Central memory CD8-positive, alpha-beta T cell (primary cell): ENCODE measurements around the gene C17orf50.

ENCODE experiments used
- ATAC-seq: fragments of 150-1000 bp; cut with Tn5 transposase; replicated peaks from 2 replicates; pipeline ENCODE4 v1.10.0; 2022; ENCODE audit warnings: mild to moderate bottlenecking, moderate FRiP score, moderate number of reproducible peaks; ENCODE audit not compliant: poor library complexity, severe bottlenecking; ENCODE audit errors: extremely low read depth
- DNase-seq, 2 donors: peaks; one replicate each; pipeline ENCODE4 v3.0.0; 2021; ENCODE audit warnings: low spot score in 2 of 2
- H3K27ac Mint-ChIP-seq: one replicate; pipeline ENCODE4 v1.8.0; 2022; ENCODE audit warnings: low read depth, mild to moderate bottlenecking, moderate library complexity, mixed read lengths
- H3K27me3 Mint-ChIP-seq: one replicate; pipeline ENCODE4 v1.8.0; 2022; ENCODE audit warnings: mixed read lengths
- H3K36me3 Mint-ChIP-seq: one replicate; pipeline ENCODE4 v1.8.0; 2022; ENCODE audit warnings: mild to moderate bottlenecking, moderate library complexity, mixed read lengths; ENCODE audit not compliant: insufficient read depth
- H3K4me1 Mint-ChIP-seq: one replicate; pipeline ENCODE4 v1.8.0; 2022; ENCODE audit warnings: mixed read lengths
- H3K4me3 Mint-ChIP-seq: one replicate; pipeline ENCODE4 v1.8.0; 2022; ENCODE audit warnings: mild to moderate bottlenecking, moderate library complexity, mixed read lengths
- H3K9me3 Mint-ChIP-seq: one replicate; pipeline ENCODE4 v1.8.0; 2022; ENCODE audit warnings: mixed read lengths

C17orf50 gene

DNA sequence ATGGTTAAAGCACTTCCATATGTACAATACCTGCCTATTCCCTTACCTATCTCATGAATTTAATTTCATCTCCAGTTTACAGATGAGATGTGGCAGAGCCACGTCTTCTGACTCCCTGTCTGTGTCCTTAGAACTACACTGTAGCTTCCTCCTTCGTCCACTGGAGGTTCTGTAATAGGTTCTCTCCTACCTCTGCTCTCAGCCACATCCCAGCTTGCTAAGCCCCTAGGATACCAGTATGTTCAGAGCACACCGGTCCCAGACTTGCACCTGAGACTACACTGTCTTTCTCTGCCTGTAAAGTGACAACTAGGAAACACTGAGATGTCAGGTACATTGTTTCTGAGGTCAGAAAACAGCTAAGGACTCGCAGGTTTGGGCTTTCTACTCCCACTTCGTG lies 33.1 kb upstream of the C17orf50 start:
- H3K9me3 Mint-ChIP-seq: no peaks in the 10 kb centered on the region
- DNase-seq (no peak), ATAC-seq (no peak)
- H3K36me3 Mint-ChIP-seq: peaks cover 30% of the 10 kb centered on the region
- H3K4me3 Mint-ChIP-seq: no peak overlapping the region
- peak overlapping the region; percentile 58 for H3K27ac Mint-ChIP-seq
- peaks cover 12% of the 10 kb centered on the region for H3K4me1 Mint-ChIP-seq
- H3K27me3 Mint-ChIP-seq: no peaks in the 10 kb centered on the region

GRCh38 chr17:35728551-35728950 lies 32.1 kb upstream of the C17orf50 start:
- DNase-seq: no peak
- H3K27me3 Mint-ChIP-seq: no peaks in the 10 kb centered on the region
- no peak for ATAC-seq
- H3K27ac Mint-ChIP-seq: no peak overlapping the region
- peaks cover 27% of the 10 kb centered on the region for H3K36me3 Mint-ChIP-seq
- no peaks in the 10 kb centered on the region for H3K9me3 Mint-ChIP-seq
- H3K4me1 Mint-ChIP-seq: peaks cover 12% of the 10 kb centered on the region
- H3K4me3 Mint-ChIP-seq: no peak overlapping the region

- ATAC-seq (no peak), DNase-seq (no peak)
- Mint-ChIP-seq H3K27me3 (no peaks in the 10 kb centered on the region), H3K9me3 (no peaks in the 10 kb centered on the region), H3K4me3 (no peak overlapping the region), H3K36me3 (peaks cover 20% of the 10 kb centered on the region), H3K27ac (no peak overlapping the region), H3K4me1 (peaks cover 12% of the 10 kb centered on the region)
Observed at GRCh38 chr17:35729405-35729833, 31.3 kb upstream of the C17orf50 start.

DNA sequence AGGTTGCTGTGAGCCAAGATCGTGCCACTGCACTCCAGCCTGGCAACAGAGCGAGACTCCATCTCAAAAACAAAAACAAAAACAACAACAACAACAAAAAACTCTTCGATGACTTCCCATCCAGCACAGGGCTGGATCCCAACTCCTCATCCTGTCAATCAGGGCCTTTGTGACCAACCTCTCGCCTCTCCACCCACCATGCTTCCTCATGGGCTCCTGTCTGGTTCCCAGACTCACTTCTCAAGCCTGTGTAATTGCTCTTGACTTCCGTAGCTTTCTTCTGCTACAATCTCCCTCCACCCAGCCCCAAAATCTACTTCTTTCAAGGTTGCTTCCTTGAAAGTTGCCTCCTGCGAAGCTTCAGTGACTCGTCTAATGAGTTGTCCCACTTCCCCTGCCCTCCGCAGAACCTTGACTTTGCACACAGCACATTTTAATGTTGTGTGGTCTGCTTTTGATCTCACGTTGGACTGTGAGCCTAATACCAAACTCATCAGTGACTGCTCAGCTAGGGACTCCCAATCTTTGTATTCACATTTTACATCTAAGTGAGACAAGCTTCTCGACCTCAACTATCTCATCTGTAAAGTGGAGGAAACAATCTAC lies 30.2 kb upstream of the C17orf50 start:
- ATAC-seq: no peak
- H3K36me3 Mint-ChIP-seq: peaks cover 10% of the 10 kb centered on the region
- no peaks in the 10 kb centered on the region for H3K9me3 Mint-ChIP-seq
- H3K4me1 Mint-ChIP-seq: peaks cover 12% of the 10 kb centered on the region
- no peak for DNase-seq
- peak overlapping the region; percentile 36 for H3K27ac Mint-ChIP-seq
- H3K4me3 Mint-ChIP-seq: peak overlapping the region; percentile 77
- no peaks in the 10 kb centered on the region for H3K27me3 Mint-ChIP-seq

- DNase-seq: no peak
- no peaks in the 10 kb centered on the region for H3K9me3 Mint-ChIP-seq
- peaks cover 5% of the 10 kb centered on the region for H3K36me3 Mint-ChIP-seq
- H3K27me3 Mint-ChIP-seq: no peaks in the 10 kb centered on the region
- H3K4me3 Mint-ChIP-seq: peak within 1 kb of the TSS; percentile 77
- ATAC-seq: peak; percentile 76
- H3K27ac Mint-ChIP-seq: peak within 1 kb of the TSS; percentile 36
- H3K4me1 Mint-ChIP-seq: peaks cover 12% of the 10 kb centered on the region
Observed at GRCh38 chr17:35731239-35731916, 29.3 kb upstream of the C17orf50 start, which contains the start of gene RASL10B. Gene RASL10B, plus strand, starts transcription at chr17:35731639. Its CDS starts 3,546 bp downstream, at chr17:35735185.

DNA sequence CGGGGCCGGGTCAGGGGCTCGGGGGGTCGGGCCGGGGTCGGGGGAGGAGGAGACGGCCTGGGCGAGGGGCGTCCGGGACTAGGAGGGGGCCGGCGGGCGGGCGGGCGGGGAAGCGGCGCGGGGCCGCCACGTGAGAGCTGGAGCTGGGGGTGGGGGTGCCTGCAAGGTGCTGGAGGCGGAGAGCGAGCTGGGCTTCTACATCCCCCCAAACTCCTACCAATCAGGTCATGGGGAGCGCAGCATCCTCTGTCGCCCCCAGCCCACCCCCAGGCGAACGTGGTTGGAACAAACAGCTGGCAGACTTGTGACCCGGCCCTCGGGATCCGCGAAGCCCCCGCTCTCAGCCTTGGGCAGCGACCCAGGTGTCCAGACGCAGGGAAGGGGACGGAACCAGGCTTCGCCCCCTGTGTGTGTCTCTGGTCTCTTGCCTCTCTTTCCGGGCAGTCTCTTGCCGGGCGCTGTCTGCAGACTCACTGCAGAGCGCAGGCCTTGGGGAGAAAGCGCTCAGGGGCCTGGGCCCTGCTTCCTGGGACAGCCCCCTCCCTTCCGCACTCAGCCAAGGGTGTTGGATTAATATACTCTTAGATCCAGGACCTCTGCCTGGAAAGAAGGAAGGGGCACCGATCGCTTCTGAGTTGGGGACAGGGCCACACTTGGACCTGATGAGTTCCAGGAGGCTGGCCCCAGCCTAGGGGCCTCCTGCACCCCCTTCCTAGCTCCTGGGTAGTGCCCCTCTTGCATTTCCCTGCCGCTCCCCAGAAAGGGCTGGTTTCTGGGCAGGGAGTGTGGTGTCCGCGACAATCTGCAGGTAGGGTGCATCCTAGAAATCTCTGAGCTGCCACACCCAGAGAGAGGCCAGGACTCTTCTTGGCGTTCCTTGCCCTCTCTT lies 28.5 kb upstream of the C17orf50 start:
- Mint-ChIP-seq H3K27me3 (no peaks in the 10 kb centered on the region), H3K36me3 (peaks cover 5% of the 10 kb centered on the region), H3K4me1 (peaks cover 12% of the 10 kb centered on the region), H3K9me3 (no peaks in the 10 kb centered on the region), H3K27ac (no peak overlapping the region), H3K4me3 (peak overlapping the region; percentile 68)
- no peak for DNase-seq
- no peak for ATAC-seq

DNA sequence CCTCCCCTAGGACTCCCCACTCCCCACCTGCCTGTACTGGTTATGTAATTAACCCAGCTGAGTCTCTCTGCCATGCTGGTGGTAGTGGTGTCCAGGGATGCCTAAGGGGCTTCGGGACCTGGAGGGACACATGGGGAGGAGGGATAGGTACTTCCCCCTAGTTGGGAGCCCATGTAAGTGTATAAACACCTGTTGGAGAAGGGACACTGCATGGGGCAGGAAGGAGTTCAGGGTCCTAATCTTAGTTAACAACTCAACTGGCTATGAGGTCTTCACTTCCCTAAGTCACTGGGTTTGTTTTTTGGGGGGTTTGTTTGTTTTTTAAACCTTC lies 27.9 kb upstream of the C17orf50 start:
- no peak overlapping the region for H3K27ac Mint-ChIP-seq

GRCh38 chr17:35733366-35733765 lies 27.3 kb upstream of the C17orf50 start:
- no peaks in the 10 kb centered on the region for H3K27me3 Mint-ChIP-seq
- no peak for DNase-seq
- no peak overlapping the region for H3K4me3 Mint-ChIP-seq
- H3K4me1 Mint-ChIP-seq: peaks cover 12% of the 10 kb centered on the region
- H3K9me3 Mint-ChIP-seq: no peaks in the 10 kb centered on the region
- no peak overlapping the region for H3K27ac Mint-ChIP-seq
- ATAC-seq: no peak
- H3K36me3 Mint-ChIP-seq: peaks cover 5% of the 10 kb centered on the region

More for the DNA sequence above, 27.9 kb upstream of the C17orf50 start:
- DNase-seq (no peak), ATAC-seq (no peak)
- Mint-ChIP-seq H3K36me3 (peaks cover 5% of the 10 kb centered on the region), H3K4me3 (peak overlapping the region; percentile 68), H3K4me1 (peaks cover 12% of the 10 kb centered on the region), H3K27me3 (no peaks in the 10 kb centered on the region), H3K9me3 (no peaks in the 10 kb centered on the region)

GRCh38 chr17:35734396-35734795 lies 26.3 kb upstream of the C17orf50 start:
- H3K4me1 Mint-ChIP-seq: peaks cover 12% of the 10 kb centered on the region
- H3K9me3 Mint-ChIP-seq: no peaks in the 10 kb centered on the region
- H3K27me3 Mint-ChIP-seq: no peaks in the 10 kb centered on the region
- no peak overlapping the region for H3K27ac Mint-ChIP-seq
- ATAC-seq (no peak), DNase-seq (no peak)
- no peak overlapping the region for H3K4me3 Mint-ChIP-seq
- peaks cover 2% of the 10 kb centered on the region for H3K36me3 Mint-ChIP-seq

DNA sequence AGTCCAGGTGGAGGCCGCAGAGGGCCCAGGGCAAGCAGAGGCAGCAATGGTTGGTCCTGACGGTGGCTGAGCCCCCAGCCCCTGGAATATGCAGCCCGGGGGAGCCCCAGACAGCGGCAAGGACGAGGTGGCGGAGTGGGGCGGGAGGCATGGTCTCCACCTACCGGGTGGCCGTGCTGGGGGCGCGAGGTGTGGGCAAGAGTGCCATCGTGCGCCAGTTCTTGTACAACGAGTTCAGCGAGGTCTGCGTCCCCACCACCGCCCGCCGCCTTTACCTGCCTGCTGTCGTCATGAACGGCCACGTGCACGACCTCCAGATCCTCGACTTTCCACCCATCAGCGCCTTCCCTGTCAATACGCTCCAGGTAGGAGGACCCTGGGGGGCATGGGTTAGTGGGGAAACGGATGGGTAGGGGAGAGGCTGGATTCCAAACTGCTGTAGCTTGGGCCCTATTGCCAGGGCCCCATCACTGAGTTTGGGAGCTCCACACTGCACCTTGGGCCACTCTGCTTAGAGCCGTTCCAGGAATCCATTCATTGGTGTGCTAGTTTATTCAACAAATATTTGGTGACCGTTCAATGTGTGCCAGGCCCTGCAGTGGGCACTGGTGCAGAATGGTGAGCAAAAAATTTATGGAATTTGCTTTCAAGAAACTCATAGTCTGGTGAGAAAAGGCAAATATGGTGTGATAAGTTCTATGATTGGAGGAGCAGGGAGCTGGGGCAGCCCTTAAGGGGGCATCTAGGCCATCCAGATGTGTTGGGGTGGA lies 25.5 kb upstream of the C17orf50 start:
- ATAC-seq: no peak
- H3K27me3 Mint-ChIP-seq: peaks cover 6% of the 10 kb centered on the region
- peaks cover 11% of the 10 kb centered on the region for H3K4me1 Mint-ChIP-seq
- no peak overlapping the region for H3K4me3 Mint-ChIP-seq
- DNase-seq: no peak
- no peak overlapping the region for H3K27ac Mint-ChIP-seq
- H3K36me3 Mint-ChIP-seq: no peaks in the 10 kb centered on the region
- H3K9me3 Mint-ChIP-seq: no peaks in the 10 kb centered on the region

- ATAC-seq (no peak), DNase-seq (no peak)
- Mint-ChIP-seq H3K27ac (no peak overlapping the region), H3K4me3 (no peak overlapping the region), H3K27me3 (peaks cover 11% of the 10 kb centered on the region), H3K4me1 (peaks cover 1% of the 10 kb centered on the region), H3K36me3 (no peaks in the 10 kb centered on the region), H3K9me3 (no peaks in the 10 kb centered on the region)
Observed at GRCh38 chr17:35736236-35736635, 24.5 kb upstream of the C17orf50 start.

DNA sequence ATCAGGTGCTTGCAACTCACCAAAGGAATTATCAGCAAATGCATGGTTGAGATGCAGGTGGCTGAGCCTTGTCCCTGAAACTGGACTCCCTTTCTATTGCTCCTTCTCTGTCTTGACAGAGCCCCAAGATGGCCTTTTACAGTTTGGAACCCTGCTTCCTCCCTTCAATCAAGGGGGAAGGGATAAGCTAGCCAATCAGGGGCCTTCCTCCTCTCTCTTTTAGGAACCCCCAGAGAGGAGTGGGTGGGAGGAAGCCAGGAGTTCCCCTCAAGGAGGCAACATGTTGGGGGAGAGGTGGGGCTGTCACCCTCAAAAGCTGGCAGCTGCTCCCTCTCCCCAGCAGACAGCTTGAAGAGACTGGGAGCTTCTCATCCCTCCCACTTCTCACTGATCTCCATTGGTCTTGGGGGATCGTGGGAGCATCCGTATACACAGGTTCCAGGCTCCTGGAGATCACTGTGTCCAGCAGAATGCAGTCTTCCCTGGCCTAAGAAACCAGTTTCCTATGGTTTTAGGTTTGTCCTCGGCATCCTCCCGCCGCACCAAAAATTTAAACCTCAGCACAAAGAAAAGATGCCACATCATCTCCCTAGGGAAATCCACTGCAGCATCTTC lies 22.1 kb upstream of the C17orf50 start:
- H3K4me3 Mint-ChIP-seq: no peak overlapping the region
- H3K9me3 Mint-ChIP-seq: no peaks in the 10 kb centered on the region
- DNase-seq (no peak), ATAC-seq (no peak)
- no peak overlapping the region for H3K27ac Mint-ChIP-seq
- no peaks in the 10 kb centered on the region for H3K36me3 Mint-ChIP-seq
- peaks cover 35% of the 10 kb centered on the region for H3K27me3 Mint-ChIP-seq
- peaks cover 5% of the 10 kb centered on the region for H3K4me1 Mint-ChIP-seq
